UCSD-AML1 (cell line): ENCODE results near the gene HRAS.
"Not testable (repeated sequence)": the region's sequence is repeated elsewhere in the genome, so short reads cannot be mapped to it uniquely, and the experiment has no call there.

Experiments
- DNase-seq: peaks from one replicate; lab custom pipeline; 2025; ENCODE audit not compliant: unreplicated experiment; lab: John Stamatoyannopoulos, UW

The HRAS gene

GRCh38 chr11:535519-536454, at the start of gene HRAS:
HRAS (minus strand) TSS chr11:535576.
- DNase-seq: peak; percentile 97

- DNase-seq: no peak
Measured at GRCh38 chr11:584287-584686, 48.9 kb upstream of the HRAS start.

- no peak for DNase-seq
Measured at GRCh38 chr11:581752-582151, 46.4 kb upstream of the HRAS start.

GRCh38 chr11:581342-581741, 46.0 kb upstream of the HRAS start:
- DNase-seq: no peak

GRCh38 chr11:579830-580601, 44.6 kb upstream of the HRAS start:
- DNase-seq: no peak

- DNase-seq: no peak
Measured at GRCh38 chr11:578276-579035, 43.1 kb upstream of the HRAS start.

- no peak for DNase-seq
Measured at GRCh38 chr11:577611-577894, 42.2 kb upstream of the HRAS start.

- DNase-seq: no peak
Measured at GRCh38 chr11:576811-577610, 41.6 kb upstream of the HRAS start.

- peak; percentile 91 for DNase-seq
Measured at GRCh38 chr11:575996-576768, 40.8 kb upstream of the HRAS start, which contains the start of gene PHRF1. PHRF1 (plus strand) TSS chr11:576470; CDS start chr11:581513, 5,043 bp downstream.

- DNase-seq: no peak
Measured at GRCh38 chr11:575313-575995, 40.1 kb upstream of the HRAS start.

GRCh38 chr11:574632-575312, 39.4 kb upstream of the HRAS start:
- DNase-seq: no peak

- DNase-seq: not testable (repeated sequence)
Measured at GRCh38 chr11:574031-574570, 38.7 kb upstream of the HRAS start.

- DNase-seq: no peak
Measured at GRCh38 chr11:573146-573759, 37.9 kb upstream of the HRAS start.

GRCh38 chr11:571802-572185, 36.4 kb upstream of the HRAS start:
- DNase-seq: no peak

GRCh38 chr11:569158-569885, 33.9 kb upstream of the HRAS start:
- no peak for DNase-seq

- peak; percentile 95 for DNase-seq
Measured at GRCh38 chr11:568306-569157, 33.2 kb upstream of the HRAS start.
